HG03045 (cell line): ENCODE data around the gene PTPN14.
"Not testable (repeated sequence)": the region's sequence is repeated elsewhere in the genome, so short reads cannot be mapped to it uniquely, and the experiment has no call there.

Experiments
- ATAC-seq: cut with Tn5 transposase; IDR thresholded peaks from one replicate; pipeline ENCODE4 v1.9.1; 2021; ENCODE audit warnings: mild to moderate bottlenecking, moderate library complexity; ENCODE audit not compliant: unreplicated experiment

PTPN14 gene

GRCh38 chr1:214542275-214543199 is 8.9 kb downstream of the PTPN14 start:
- ATAC-seq, result no peak

DNA sequence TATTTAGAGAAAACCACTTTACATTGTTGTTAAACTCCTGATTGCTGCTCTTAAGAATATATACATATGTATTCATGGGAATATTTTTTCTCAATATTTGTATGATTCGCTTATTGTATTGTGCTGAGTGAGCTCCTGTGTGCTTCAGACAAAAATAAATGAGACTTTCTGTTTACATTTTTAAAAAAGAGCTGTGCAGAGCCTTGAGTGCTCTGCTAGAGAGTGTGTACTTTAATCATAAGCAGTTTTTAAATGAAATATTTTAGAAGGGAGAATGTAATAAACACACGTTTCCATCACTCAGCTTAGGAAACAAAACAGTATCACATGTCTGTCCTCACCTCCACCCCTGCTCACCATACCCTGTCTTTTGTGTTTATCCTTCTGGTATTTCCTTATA is 9.7 kb downstream of the PTPN14 start:
- no peak for ATAC-seq

DNA sequence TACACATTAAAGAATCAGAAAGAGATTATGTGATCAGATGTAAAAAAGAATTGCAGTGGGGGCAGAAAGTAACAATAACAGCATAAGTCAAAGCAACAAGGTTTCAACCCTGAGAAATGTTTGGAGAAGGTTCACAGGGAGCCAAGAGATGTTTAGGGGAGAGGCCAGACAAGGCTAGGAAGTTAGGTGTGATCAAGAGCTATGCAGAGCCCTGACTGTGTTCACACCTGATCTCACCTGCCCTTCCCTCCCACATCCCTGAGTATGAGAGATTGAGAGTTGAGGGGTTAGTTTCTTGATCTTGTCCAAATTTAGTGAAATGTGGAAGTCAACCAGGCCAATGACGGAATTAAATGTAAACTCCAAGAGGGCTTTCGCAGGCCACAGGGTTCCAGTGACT is 10.2 kb downstream of the PTPN14 start:
- no peak for ATAC-seq

DNA sequence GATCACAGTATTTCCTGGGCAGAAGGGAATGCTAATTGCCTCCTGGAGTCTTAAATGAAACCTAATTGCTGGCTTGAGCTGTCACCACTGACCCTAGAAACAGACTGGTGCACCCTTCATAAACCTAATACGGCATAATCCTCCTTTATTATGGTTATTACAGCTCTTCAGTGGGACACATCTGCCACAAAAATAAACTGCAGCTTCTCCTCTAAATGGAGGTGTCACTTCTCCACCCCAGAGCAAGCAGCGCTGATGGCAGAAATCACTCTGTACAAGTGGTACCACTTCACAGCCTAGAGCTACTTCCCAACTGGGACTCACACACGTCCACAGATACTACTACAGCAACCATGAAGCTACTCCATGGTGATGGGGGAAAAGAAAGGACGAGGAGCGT is 11.1 kb downstream of the PTPN14 start:
- ATAC-seq, result no peak

GRCh38 chr1:214538496-214538895 is 12.9 kb downstream of the PTPN14 start:
- no peak for ATAC-seq

DNA sequence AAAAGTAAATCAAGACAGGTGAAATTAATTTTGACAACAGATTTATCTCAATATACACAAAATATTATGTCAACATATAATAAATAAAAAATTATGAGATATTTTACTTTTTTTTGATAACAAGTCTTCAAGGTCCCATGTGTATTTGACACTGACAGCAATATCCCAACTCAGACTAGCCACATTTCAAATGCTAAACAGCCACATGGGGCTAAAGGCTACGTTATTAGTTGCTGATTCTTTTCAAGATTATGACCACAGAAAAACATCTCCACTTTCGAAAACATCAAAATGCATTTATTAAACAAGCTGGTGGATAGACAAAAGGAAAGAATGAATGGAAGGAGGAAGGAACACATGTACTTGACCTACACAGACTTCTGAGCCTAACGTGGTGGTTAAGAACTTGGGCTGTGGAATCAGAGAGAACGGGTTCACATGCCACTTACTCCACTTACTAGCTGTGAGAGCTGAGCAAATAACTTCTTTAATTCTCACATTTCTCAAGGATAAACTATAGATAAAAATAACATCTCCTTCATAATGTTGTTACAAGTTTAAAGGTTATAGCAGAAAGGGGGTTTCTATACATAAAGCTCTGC is 13.4 kb downstream of the PTPN14 start:
- ATAC-seq, result no peak

- ATAC-seq, result no peak
These were observed 14.2 kb downstream of the PTPN14 start for GRCh38 chr1:214537219-214537618.

DNA sequence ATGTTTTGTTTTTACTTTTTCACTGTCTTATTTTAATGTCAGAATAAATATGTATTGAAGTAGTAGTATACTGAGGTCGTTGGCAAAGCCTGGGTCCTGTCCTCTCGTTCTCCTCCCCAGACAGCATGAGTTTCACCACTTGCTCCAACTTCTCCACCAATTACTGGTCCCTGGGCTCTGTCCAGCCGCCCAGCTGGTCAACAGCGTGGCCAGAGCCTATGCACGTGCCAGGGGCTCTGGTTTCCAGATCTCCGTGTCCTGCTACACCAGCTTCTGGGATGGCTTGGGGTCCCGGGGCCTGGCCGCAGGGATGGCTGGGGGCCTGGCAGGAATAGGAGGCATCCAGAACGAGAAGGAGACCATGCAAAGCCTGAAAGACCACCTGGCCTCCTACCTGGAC is 19.3 kb downstream of the PTPN14 start:
- no peak for ATAC-seq

- ATAC-seq, result no peak
These were observed 25.8 kb downstream of the PTPN14 start for GRCh38 chr1:214525535-214526019.

DNA sequence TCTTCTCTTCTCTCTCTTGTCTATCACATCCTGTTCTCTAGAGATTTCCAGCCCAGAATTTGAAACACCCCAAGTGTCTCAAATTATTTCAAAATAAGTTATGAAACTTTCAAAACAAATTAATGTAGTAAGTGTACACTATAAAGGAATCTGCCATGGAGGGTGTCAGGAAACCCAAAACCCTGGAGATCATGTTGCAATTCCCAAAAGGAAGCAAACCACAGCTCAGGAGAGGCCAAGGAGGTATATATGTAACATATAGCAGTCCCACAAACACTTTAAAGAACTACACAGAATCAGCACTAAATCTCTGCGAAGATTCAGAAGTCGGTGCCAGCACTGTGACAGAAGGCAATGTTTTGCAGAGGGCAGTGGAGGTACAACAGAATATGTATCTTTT is 26.6 kb downstream of the PTPN14 start:
- ATAC-seq, result no peak

GRCh38 chr1:214523124-214523824 is 28.1 kb downstream of the PTPN14 start:
- no peak for ATAC-seq

GRCh38 chr1:214521458-214521857 is 29.9 kb downstream of the PTPN14 start:
- ATAC-seq, result not testable (repeated sequence)

GRCh38 chr1:214520544-214521165 is 30.7 kb downstream of the PTPN14 start:
- ATAC-seq, result no peak

GRCh38 chr1:214518361-214518760 is 33.0 kb downstream of the PTPN14 start:
- ATAC-seq, result no peak

- ATAC-seq, result no peak
These were observed 34.7 kb downstream of the PTPN14 start for GRCh38 chr1:214516434-214517326.

- ATAC-seq, result no peak
These were observed 35.6 kb downstream of the PTPN14 start for GRCh38 chr1:214515544-214516433.

GRCh38 chr1:214514819-214515383 is 36.5 kb downstream of the PTPN14 start:
- ATAC-seq, result no peak

DNA sequence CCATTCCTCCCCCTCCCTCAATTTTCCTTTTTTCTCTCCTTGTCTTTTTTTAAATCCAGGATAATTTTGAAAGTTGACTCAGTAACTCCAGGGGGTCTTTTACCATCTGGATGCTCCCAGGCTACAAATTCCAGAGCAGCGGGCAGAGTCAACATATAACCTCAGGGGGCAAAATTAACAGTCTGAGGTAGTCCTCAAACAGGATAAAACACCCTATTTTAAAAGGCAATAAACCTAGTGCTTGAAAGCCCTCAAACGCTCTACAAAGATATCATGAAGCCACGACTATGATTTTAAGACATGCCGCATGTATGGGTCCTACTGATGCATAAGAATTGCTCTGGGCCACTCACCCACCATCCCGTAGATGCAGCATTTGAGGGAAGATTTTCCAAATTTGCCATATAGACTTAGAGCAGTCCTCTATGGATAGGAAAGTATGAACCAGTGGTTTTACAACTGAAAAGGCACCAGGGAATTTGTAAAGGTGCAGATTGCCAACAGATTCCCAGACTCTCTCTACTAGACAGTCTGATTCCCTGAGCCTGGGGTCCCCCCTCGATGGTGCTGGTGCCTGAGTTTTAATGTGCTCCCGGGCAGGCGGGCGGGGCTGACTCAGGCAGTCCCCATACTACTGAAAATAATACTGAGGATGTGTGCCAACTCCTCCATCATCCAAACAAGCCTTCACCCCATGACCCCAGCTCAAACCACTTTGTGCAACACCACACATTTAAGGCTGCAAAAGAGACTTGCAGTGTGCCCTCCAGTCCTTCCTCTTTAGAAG is 37.2 kb downstream of the PTPN14 start:
- no peak for ATAC-seq
